Measurements from ENCODE around the gene PDE1C.

PDE1C gene

DNA sequence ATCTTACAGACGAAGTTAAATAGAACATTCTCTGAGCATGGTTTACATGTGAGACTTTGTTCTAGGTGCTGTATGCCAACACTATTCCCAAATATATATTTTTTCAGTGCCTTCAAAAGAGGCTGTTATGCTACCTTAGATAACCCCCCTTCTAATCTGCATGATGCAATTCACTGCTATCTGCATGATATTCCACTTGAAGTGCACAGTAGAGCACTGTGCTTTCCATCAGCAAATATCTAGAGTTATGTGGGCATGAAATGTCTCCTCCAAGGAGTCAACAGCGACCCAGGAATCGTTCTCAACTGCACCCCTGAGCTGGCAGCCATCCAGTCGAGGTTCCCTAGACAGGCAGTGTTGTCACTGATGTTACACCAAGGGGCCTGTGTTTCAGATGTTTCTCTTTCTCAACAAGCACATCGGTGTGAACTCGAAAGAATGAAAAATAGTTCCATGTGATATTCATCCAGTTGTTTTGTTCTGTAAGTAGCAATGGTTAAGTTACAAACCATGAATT lies 88.3 kb downstream of the PDE1C start:
- H3K79me2 ChIP-seq (ENCODE audit: control insufficient read depth, insufficient read depth, low read length, poor library complexity) = no peaks in the 10 kb centered on the region
- no peak overlapping the region for H2BK5ac ChIP-seq (ENCODE audit: low read depth, low read length, poor library complexity)
- H3K4me1 ChIP-seq (ENCODE audit: control insufficient read depth in 1 of 2, insufficient read depth in 2 of 2, low read length in 2 of 2) = no peaks in the 10 kb centered on the region
- no peaks in the 10 kb centered on the region for H3K9me3 ChIP-seq (ENCODE audit: insufficient read depth, low read depth, low read length)
- no peaks in the 10 kb centered on the region for H3K27me3 ChIP-seq (ENCODE audit: insufficient read depth, low read length)
- no peak overlapping the region for H4K8ac ChIP-seq (ENCODE audit: low read depth, low read length)
- DNase-seq = no peak
- no peak overlapping the region for H2BK120ac ChIP-seq (ENCODE audit: insufficient read depth, low read length, poor library complexity)
- H4K12ac ChIP-seq (ENCODE audit: low read depth, low read length) = no peak overlapping the region
- H3K4me2 ChIP-seq (ENCODE audit: low read length) = no peak overlapping the region
- no peak overlapping the region for H3K9ac ChIP-seq (ENCODE audit: low read length)
- WGBS (ENCODE audit: extremely low coverage, insufficient coverage, insufficient read length) = no CpG with 5 or more reads among the region's 6 CpGs
- H3K23ac ChIP-seq (ENCODE audit: low read length) = peak overlapping the region; percentile 35
- H4K91ac ChIP-seq (ENCODE audit: low read depth, low read length) = no peak overlapping the region
- H3K18ac ChIP-seq (ENCODE audit: low read length) = no peak overlapping the region
- H3K14ac ChIP-seq (ENCODE audit: low read length) = no peak overlapping the region
- H3K4me3 ChIP-seq (ENCODE audit: low read depth, low read length) = no peak overlapping the region
- H2AK5ac ChIP-seq (ENCODE audit: low read length) = no peak overlapping the region
- no peak overlapping the region for H3K27ac ChIP-seq (ENCODE audit: low read depth, low read length)
- no peaks in the 10 kb centered on the region for H3K79me1 ChIP-seq (ENCODE audit: low read length)
- no peak overlapping the region for H2BK12ac ChIP-seq (ENCODE audit: low read length)
- no peak overlapping the region for H2AFZ ChIP-seq (ENCODE audit: insufficient read depth, low read length, poor library complexity)
- H3K4ac ChIP-seq (ENCODE audit: low read depth, low read length) = no peak overlapping the region
- no peaks in the 10 kb centered on the region for H3K36me3 ChIP-seq (ENCODE audit: control insufficient read depth in 1 of 2, insufficient read depth in 2 of 2, low read length in 2 of 2)

- H3K23ac ChIP-seq (ENCODE audit: low read length) = no peak overlapping the region
- no peaks in the 10 kb centered on the region for H3K4me1 ChIP-seq (ENCODE audit: control insufficient read depth in 1 of 2, insufficient read depth in 2 of 2, low read length in 2 of 2)
- H3K4ac ChIP-seq (ENCODE audit: low read depth, low read length) = no peak overlapping the region
- H2AK5ac ChIP-seq (ENCODE audit: low read length) = no peak overlapping the region
- H4K91ac ChIP-seq (ENCODE audit: low read depth, low read length) = no peak overlapping the region
- H3K79me2 ChIP-seq (ENCODE audit: control insufficient read depth, insufficient read depth, low read length, poor library complexity) = no peaks in the 10 kb centered on the region
- no peak overlapping the region for H3K27ac ChIP-seq (ENCODE audit: low read depth, low read length)
- no peak overlapping the region for H4K12ac ChIP-seq (ENCODE audit: low read depth, low read length)
- no peak overlapping the region for H3K14ac ChIP-seq (ENCODE audit: low read length)
- no peak overlapping the region for H2AFZ ChIP-seq (ENCODE audit: insufficient read depth, low read length, poor library complexity)
- H2BK120ac ChIP-seq (ENCODE audit: insufficient read depth, low read length, poor library complexity) = no peak overlapping the region
- no peak overlapping the region for H2BK5ac ChIP-seq (ENCODE audit: low read depth, low read length, poor library complexity)
- H3K18ac ChIP-seq (ENCODE audit: low read length) = no peak overlapping the region
- H3K4me2 ChIP-seq (ENCODE audit: low read length) = no peak overlapping the region
- H3K4me3 ChIP-seq (ENCODE audit: low read depth, low read length) = no peak overlapping the region
- no peaks in the 10 kb centered on the region for H3K9me3 ChIP-seq (ENCODE audit: insufficient read depth, low read depth, low read length)
- H3K79me1 ChIP-seq (ENCODE audit: low read length) = no peaks in the 10 kb centered on the region
- no peaks in the 10 kb centered on the region for H3K27me3 ChIP-seq (ENCODE audit: insufficient read depth, low read length)
- H3K9ac ChIP-seq (ENCODE audit: low read length) = no peak overlapping the region
- no peak overlapping the region for H4K8ac ChIP-seq (ENCODE audit: low read depth, low read length)
- no CpG with 5 or more reads among the region's 1 CpG for WGBS (ENCODE audit: extremely low coverage, insufficient coverage, insufficient read length)
- H2BK12ac ChIP-seq (ENCODE audit: low read length) = no peak overlapping the region
- DNase-seq = no peak
- H3K36me3 ChIP-seq (ENCODE audit: control insufficient read depth in 1 of 2, insufficient read depth in 2 of 2, low read length in 2 of 2) = no peaks in the 10 kb centered on the region
Measured at GRCh38 chr7:31979690-31980330, 90.4 kb downstream of the PDE1C start.

GRCh38 chr7:31975546-31975945 lies 94.7 kb downstream of the PDE1C start:
- Histone ChIP-seq H2AFZ (ENCODE audit: insufficient read depth, low read length, poor library complexity) (no peak overlapping the region), H3K4me2 (ENCODE audit: low read length) (no peak overlapping the region), H3K14ac (ENCODE audit: low read length) (no peak overlapping the region), H3K27me3 (ENCODE audit: insufficient read depth, low read length) (no peaks in the 10 kb centered on the region), H3K9ac (ENCODE audit: low read length) (no peak overlapping the region), H3K18ac (ENCODE audit: low read length) (no peak overlapping the region), H3K23ac (ENCODE audit: low read length) (no peak overlapping the region), H2BK120ac (ENCODE audit: insufficient read depth, low read length, poor library complexity) (no peak overlapping the region), H4K12ac (ENCODE audit: low read depth, low read length) (no peak overlapping the region), H3K9me3 (ENCODE audit: insufficient read depth, low read depth, low read length) (no peaks in the 10 kb centered on the region), H3K36me3 (ENCODE audit: control insufficient read depth in 1 of 2, insufficient read depth in 2 of 2, low read length in 2 of 2) (no peaks in the 10 kb centered on the region), H3K27ac (ENCODE audit: low read depth, low read length) (no peak overlapping the region), H2BK12ac (ENCODE audit: low read length) (no peak overlapping the region), H3K4me1 (ENCODE audit: control insufficient read depth in 1 of 2, insufficient read depth in 2 of 2, low read length in 2 of 2) (no peaks in the 10 kb centered on the region), H2AK5ac (ENCODE audit: low read length) (no peak overlapping the region), H4K8ac (ENCODE audit: low read depth, low read length) (no peak overlapping the region), H3K4me3 (ENCODE audit: low read depth, low read length) (no peak overlapping the region), H2BK5ac (ENCODE audit: low read depth, low read length, poor library complexity) (no peak overlapping the region), H4K91ac (ENCODE audit: low read depth, low read length) (no peak overlapping the region), H3K79me2 (ENCODE audit: control insufficient read depth, insufficient read depth, low read length, poor library complexity) (no peaks in the 10 kb centered on the region), H3K4ac (ENCODE audit: low read depth, low read length) (no peak overlapping the region), H3K79me1 (ENCODE audit: low read length) (no peaks in the 10 kb centered on the region)
- DNase-seq = no peak
- WGBS (ENCODE audit: extremely low coverage, insufficient coverage, insufficient read length) = no CpG with 5 or more reads among the region's 5 CpGs

DNA sequence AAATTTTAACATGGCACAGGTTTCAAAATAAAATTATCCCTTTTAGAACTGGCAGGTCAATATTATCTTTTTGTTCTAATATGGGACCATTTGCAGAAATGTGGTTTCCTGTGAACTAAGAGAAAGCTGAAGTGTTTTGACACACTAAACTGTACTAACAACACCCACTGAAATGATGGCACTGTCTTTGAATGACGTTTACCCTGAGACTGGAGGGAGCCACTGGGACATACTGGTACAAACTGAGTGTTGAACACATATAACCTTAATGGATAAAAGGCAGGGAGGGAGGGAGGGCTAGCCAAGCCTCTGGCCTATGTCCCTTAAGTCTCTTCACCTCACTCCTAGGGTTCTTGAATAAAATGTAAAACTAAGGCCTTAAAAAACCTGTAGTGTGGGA lies 95.9 kb downstream of the PDE1C start:
- no peak for DNase-seq
- H2AFZ ChIP-seq (ENCODE audit: insufficient read depth, low read length, poor library complexity) = no peak overlapping the region
- H3K4ac ChIP-seq (ENCODE audit: low read depth, low read length) = no peak overlapping the region
- H4K91ac ChIP-seq (ENCODE audit: low read depth, low read length) = no peak overlapping the region
- H3K36me3 ChIP-seq (ENCODE audit: control insufficient read depth in 1 of 2, insufficient read depth in 2 of 2, low read length in 2 of 2) = no peaks in the 10 kb centered on the region
- H3K27ac ChIP-seq (ENCODE audit: low read depth, low read length) = no peak overlapping the region
- no CpG with 5 or more reads among the region's 1 CpG for WGBS (ENCODE audit: extremely low coverage, insufficient coverage, insufficient read length)
- no peak overlapping the region for H3K4me3 ChIP-seq (ENCODE audit: low read depth, low read length)
- no peak overlapping the region for H2BK12ac ChIP-seq (ENCODE audit: low read length)
- no peak overlapping the region for H3K14ac ChIP-seq (ENCODE audit: low read length)
- H4K12ac ChIP-seq (ENCODE audit: low read depth, low read length) = no peak overlapping the region
- no peaks in the 10 kb centered on the region for H3K27me3 ChIP-seq (ENCODE audit: insufficient read depth, low read length)
- H3K9me3 ChIP-seq (ENCODE audit: insufficient read depth, low read depth, low read length) = no peaks in the 10 kb centered on the region
- H3K23ac ChIP-seq (ENCODE audit: low read length) = no peak overlapping the region
- no peak overlapping the region for H3K9ac ChIP-seq (ENCODE audit: low read length)
- no peaks in the 10 kb centered on the region for H3K4me1 ChIP-seq (ENCODE audit: control insufficient read depth in 1 of 2, insufficient read depth in 2 of 2, low read length in 2 of 2)
- H2BK120ac ChIP-seq (ENCODE audit: insufficient read depth, low read length, poor library complexity) = no peak overlapping the region
- no peak overlapping the region for H3K18ac ChIP-seq (ENCODE audit: low read length)
- H3K79me2 ChIP-seq (ENCODE audit: control insufficient read depth, insufficient read depth, low read length, poor library complexity) = no peaks in the 10 kb centered on the region
- no peak overlapping the region for H4K8ac ChIP-seq (ENCODE audit: low read depth, low read length)
- H2BK5ac ChIP-seq (ENCODE audit: low read depth, low read length, poor library complexity) = no peak overlapping the region
- no peak overlapping the region for H3K4me2 ChIP-seq (ENCODE audit: low read length)
- no peaks in the 10 kb centered on the region for H3K79me1 ChIP-seq (ENCODE audit: low read length)
- H2AK5ac ChIP-seq (ENCODE audit: low read length) = no peak overlapping the region
